AG04449 (cell line): ENCODE measurements around the gene ABCC11.

Source experiments
- CTCF ChIA-PET: fragments of 350-600 bp; formaldehyde crosslinking; extraction: SDS; loops from one replicate; lab custom pipeline; 2021; ENCODE audit warnings: antibody characterized with exemption; lab: Yijun Ruan, JAX
- POLR2A ChIA-PET: fragments of 400-600, 350-600 bp; formaldehyde crosslinking; extraction: SDS; loops from one replicate; lab custom pipeline; 2020; ENCODE audit warnings: antibody characterized with exemption, inconsistent platforms; lab: Yijun Ruan, JAX
- DNase-seq: peaks from one replicate; pipeline ENCODE4 v3.0.0-alpha.2; 2010; ENCODE audit warnings: low read depth, low spot score
- H3K4me3 ChIP-seq: 2 replicates; pipeline ENCODE4 v1.5.1; 2011; ENCODE audit warnings: low read depth, mild to moderate bottlenecking, control low read depth, low read length
- TF ChIP-seq, protein P1 (sequence below): IDR thresholded peaks from one replicate; pipeline ENCODE4 v1.5.1; 2011; ENCODE audit warnings: mild to moderate bottlenecking, moderate library complexity, low read length, control low read depth, inconsistent platforms; ENCODE audit not compliant: insufficient read depth; ENCODE audit errors: missing control alignments

Gene ABCC11

DNA sequence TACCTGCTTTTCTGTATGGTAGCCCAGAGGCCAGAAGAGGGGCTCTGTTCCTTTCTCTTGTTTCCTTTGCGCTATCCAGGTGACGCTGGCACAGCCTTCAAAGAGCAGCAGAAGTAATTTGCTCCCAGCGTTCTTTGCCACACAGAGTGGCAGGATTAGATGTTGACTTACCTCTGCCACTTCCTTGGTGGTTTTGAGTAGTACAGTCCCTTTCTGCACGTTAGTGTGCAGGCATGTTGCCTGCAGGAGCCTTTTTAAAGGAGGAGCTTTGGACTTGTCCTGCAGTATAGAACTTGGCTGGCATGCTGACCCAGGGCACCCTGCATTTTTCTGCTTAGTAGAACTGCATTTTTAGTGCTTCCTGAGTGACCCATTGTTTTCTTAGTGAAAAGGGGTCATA is at the start of gene ABCC11:
ABCC11 (minus strand) TSS at position 229 of the 400 bp plus-strand sequence. CDS start 15,618 bp downstream, outside the sequence.
- POLR2A ChIA-PET = no interaction called here
- TF ChIP-seq, protein P1, sequence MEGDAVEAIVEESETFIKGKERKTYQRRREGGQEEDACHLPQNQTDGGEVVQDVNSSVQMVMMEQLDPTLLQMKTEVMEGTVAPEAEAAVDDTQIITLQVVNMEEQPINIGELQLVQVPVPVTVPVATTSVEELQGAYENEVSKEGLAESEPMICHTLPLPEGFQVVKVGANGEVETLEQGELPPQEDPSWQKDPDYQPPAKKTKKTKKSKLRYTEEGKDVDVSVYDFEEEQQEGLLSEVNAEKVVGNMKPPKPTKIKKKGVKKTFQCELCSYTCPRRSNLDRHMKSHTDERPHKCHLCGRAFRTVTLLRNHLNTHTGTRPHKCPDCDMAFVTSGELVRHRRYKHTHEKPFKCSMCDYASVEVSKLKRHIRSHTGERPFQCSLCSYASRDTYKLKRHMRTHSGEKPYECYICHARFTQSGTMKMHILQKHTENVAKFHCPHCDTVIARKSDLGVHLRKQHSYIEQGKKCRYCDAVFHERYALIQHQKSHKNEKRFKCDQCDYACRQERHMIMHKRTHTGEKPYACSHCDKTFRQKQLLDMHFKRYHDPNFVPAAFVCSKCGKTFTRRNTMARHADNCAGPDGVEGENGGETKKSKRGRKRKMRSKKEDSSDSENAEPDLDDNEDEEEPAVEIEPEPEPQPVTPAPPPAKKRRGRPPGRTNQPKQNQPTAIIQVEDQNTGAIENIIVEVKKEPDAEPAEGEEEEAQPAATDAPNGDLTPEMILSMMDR = no peak
- H3K4me3 ChIP-seq = no peak within 1 kb of the TSS
- no peak for DNase-seq
- CTCF ChIA-PET = interaction anchor here (1.2 kb wide), 1 partner anchor 15 kb away, joined by 3 read pairs; no protein-coding TSS in a partner anchor

DNA sequence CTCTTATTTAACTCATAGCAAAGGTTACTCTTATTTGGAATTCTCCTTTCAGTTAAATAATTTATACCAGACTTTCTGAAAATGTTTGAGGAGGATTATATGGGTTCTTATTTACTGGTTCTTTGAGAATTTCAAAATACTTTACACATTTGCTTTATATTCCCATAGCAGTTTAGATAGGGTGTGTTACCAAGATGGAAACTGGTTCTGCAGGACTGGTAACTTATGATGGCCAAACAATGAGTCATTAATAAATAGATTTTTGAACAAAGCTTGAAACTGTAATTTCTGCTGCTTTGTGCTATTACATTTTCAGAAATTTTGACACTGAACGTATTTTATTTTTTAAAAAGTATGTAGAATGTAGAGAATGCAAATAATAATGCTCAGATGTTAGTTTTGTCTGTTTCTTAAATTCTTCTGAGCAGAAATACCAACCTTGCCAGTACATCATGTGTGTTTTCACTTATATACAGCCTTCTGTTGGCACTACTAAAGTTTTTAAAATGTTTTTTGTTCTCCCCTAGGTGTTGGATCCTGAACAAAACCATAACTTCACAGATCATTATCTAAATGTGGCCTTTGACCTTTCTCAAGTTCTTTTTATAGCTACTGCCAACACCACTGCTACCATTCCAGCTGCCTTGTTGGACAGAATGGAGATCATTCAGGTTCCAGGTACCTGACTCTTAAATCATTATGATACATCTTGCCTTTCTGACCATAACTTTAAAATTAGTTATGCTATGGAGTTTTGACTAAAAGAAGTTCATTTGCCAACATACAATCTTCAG is 48.3 kb upstream of the ABCC11 start:
- POLR2A ChIA-PET = no interaction called here

DNA sequence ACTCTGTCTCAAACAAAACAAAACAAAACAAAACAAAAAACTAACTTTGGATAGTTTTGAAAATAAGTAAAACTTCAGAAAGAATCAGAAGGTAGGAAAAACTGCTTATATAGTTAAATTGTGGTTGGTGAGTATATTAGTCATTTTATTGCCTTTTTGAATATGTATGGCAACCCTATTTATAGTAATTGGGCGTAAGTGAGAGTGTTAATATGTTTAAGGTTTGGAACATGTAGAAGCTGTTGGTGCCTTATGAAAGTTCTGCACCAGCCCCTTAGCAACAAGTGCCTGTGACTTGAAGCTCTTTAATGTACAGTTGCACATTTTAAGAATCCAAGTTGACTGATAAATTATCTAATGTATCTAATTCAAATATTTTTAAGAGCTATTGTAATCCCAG is 47.4 kb upstream of the ABCC11 start:
- POLR2A ChIA-PET = no interaction called here
- TF ChIP-seq, protein P1 = no peak
- DNase-seq = no peak

More for the DNA sequence above, 48.3 kb upstream of the ABCC11 start:
- CTCF ChIA-PET = interaction anchor here (1.0 to 1.6 kb wide), 2 partner anchors 328 to 335 kb away, joined by 4 to 5 read pairs; no protein-coding TSS in a partner anchor
- no peak for DNase-seq
- no peak overlapping the region for H3K4me3 ChIP-seq
- TF ChIP-seq, protein P1 = no peak

DNA sequence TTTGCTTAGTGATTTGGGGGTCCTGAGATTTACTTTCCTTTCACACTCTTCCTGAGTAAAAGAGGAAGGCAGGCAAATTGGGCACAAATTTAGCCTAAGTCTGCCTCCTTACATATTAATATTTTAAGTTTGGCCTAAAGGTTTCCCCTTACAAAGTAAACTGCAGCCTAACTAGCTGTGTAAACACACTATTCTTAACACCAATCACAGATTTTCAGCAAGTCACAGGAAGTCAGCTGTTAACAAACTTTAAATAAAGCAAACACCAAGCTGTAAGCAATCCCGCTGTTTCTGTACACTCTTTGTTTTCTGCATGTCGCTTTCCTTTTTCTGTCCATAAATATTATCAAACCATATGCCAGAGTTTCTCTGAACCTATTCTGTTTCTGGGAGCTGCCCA is 45.1 kb upstream of the ABCC11 start:
- no peak for DNase-seq
- H3K4me3 ChIP-seq = no peak overlapping the region
- TF ChIP-seq, protein P1 = no peak
- ChIA-PET CTCF (no interaction called here), POLR2A (no interaction called here)

More for the DNA sequence above, 47.4 kb upstream of the ABCC11 start:
- CTCF ChIA-PET = interaction anchor here (1.6 kb wide), 1 partner anchor 329 kb away, joined by 4 read pairs; no protein-coding TSS in a partner anchor
- no peak overlapping the region for H3K4me3 ChIP-seq

DNA sequence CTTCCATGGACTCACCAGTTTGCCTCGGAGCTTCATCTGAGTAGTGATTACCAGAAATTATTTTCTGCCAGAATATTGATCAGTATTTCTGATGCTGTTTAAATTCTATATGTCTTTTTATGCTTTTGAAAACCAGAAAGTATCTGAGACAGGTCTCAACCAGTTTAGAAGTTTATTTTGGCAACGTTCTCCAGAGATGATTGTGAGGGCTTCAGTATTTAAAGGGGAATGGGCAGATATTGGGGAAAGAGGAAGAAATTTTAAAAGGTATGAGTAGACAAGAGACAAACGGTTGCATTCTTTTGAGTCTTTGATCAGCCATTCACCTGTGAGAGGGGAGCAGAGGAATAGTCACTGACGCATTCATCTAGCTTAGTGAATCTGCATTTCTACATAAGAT is 44.4 kb upstream of the ABCC11 start:
- POLR2A ChIA-PET = no interaction called here
- no peak for DNase-seq

More for the DNA sequence above, 44.4 kb upstream of the ABCC11 start:
- CTCF ChIA-PET = interaction anchor here (1.9 to 2.0 kb wide), 2 partner anchors 9 to 332 kb away, joined by 6 to 7 read pairs; no protein-coding TSS in a partner anchor
- TF ChIP-seq, protein P1 = no peak
- H3K4me3 ChIP-seq = no peak overlapping the region
